Posterior vena cava (tissue), 2 donors: Measurements from ENCODE around the gene COL5A3. TPM values are rescaled to one million over a fixed set of nuclear protein-coding genes. Genes with fewer than 3 reads are reported as not detected.

Experiments
- DNase-seq: peaks from one replicate; pipeline ENCODE4 v3.0.0-alpha.2; 2020; ENCODE audit warnings: low spot score
- intact Hi-C, 2 donors: fragments of 100-400 bp; cut with DNase I; formaldehyde crosslinking; loops; one replicate each; pipeline versions ENCODE4 v1.14.1 to v1.14.2; 2022 to 2023
- total RNA-seq, 2 donors: library from RNA; stranded (reverse); fragmentation: NEBNext Ultra II Directional; extraction: Animal tissue kit (Norgen Biotek cat#: 25700); gene quantifications; one replicate each; pipeline ENCODE4 v1.2.1, GENCODE V29; 2021
- donor health status: DM: yes; HTN: yes; CAD: no.
- donor health status: DM: yes; HTN: yes; CAD: no.

COL5A3 gene
- total RNA-seq, 2 donors from 2014 or later = 10.7 to 23.4 TPM

DNA sequence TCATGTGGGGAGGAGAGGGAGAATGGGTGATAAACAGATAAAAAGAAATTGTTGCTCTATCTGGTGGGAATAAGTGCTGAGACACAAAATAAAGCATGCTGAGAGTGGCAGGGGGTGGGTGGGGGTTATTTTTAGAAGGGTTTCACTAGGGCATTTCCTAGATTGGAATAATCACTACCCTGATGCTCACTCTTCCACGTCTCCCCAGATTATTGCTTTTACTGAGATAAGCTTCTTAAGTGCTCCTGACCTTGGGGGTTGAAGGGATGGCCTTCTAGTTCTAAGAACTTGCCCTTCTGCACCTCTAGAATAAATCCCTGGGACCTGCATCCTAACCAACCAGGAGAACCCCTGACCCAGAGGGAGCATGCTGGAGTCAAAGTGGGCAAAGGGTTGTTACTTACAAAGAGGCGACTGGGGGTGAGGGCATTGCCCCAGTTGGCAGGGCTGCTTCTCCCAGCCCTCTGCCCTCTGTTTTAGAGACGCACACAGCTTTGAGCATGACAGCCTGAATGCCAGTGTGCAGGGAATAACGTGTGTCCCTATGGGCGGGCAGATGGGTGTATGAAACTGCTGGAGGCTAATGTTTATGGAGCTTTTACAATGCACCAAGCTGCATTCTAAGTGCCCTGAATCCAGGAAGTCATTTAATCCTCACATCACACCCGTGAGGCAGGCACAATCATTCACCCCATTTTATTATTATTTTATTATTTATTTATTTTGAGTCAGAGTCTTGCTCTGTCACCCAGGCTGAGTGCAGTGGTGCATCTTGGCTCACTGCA is 3.7 kb upstream of the COL5A3 start:
- intact Hi-C loops = no loop called here
- DNase-seq = no peak

DNA sequence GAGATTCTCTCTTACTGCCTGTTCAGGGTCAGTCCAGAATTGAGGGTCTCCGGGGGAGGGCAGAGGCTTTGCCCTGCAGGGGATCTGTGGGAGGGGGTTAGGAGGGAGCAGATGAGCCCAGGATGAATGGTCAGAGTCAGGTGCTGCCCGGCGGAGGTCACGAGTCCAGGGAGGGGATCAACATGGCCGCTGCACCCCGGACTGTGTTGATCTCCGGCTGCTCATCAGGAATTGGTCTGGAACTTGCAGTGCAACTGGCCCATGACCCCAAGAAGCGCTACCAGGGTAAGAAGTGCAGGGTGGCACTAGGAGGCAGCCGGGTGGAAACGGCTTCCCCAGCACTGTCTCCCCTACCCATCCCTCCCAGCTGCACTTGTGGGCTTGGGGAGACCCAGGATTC is 3.0 kb upstream of the COL5A3 start, which contains the start of gene RDH8:
Gene RDH8 (plus strand): TSS at position 168 of the 400 bp plus-strand sequence. CDS start 15 bp downstream, at position 183.
- intact Hi-C loops = no loop called here
- no peak for DNase-seq

DNA sequence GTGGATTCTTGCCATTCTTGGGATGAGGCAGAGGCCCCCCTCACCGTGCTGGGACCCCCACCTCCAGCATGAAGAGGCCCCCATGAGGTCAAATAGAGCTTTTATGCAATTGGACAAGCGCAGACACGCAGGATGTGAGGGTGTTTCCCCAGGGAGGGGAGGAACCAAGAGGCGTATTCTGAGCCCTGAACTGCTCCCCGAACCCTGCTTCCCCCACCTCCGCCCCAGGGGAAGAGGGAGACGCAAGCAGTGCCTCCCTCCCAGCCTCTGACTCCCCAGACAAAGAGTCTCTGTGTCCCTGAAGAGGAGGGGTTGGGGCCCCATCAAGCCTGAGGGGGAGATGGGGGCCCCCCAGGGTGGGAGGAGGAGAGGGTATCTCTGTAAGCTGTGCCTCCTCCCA is 1.7 kb upstream of the COL5A3 start:
- intact Hi-C loops = no loop called here

DNA sequence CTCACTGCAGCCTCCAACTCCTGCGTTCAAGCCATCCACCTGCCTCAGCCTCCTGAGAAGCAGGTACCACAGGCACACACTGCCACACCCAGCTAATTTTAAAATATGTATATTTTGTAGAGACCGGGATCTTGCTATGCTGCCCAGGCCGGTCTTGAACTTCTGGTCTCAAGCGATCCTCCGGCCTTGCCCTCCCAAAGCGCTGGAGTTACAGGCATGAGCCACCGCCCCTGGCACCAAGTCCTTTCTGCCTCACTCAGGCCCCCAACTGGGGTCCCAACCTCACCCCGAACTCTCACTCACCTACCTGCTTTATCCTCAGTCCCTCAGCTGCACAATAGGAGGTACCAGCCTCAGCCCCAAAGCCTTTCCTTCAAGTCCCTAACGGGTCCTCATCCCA is 635 bp upstream of the COL5A3 start:
- intact Hi-C loops = no loop called here
- DNase-seq = no peak

More for the DNA sequence above, 1.7 kb upstream of the COL5A3 start:
- no peak for DNase-seq

DNA sequence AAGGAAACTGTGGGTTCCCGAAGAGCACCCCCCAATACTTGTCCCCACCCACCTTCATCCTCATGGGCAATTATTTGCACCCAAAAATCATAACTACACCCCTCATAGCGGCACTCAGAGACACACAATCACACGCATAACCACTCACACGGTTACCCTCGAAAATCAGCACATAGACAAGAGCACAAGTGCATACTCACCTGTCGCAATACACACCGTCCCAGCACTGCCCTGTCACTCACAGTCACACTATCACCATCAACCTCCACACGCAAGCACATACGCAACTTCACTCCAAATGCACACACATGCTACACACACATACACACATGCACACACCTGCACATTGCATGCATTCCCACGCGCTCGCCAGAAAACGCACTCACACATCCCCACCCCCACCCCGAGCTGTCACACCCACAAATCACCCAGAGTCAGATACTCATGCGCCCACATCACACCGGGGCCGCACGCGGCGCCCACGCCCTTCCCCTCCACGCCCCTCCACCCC is 535 bp downstream of the COL5A3 start:
- intact Hi-C loops = no loop called here
- no peak for DNase-seq

DNA sequence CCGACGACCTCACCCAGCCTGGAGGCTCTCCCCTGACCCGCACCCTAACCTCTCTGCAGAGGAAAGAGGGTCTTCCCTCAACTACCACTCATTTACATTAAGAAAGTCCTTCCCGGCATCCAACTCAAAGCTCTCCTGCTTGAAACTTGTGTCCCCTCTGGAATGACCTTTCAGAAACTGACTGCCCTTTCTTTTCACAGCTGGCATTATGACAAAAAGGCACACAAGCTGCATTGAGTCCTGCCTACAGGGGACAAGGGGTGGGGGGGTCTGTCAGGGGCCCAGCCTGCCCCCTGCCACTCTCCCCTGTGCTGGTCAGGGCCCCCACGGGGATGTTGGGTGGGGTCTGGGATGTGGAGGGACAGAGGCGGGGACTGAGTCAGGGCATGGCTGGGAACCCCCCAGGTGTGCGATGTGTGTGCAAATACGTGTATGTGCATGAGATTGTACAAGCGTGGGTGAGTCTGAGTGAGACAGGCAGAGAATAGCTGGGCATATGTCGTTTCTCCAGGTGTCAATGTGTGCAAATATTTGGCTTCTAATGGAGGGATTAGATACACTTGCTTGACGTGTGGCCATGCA is 2.0 kb downstream of the COL5A3 start:
- no peak for DNase-seq
- intact Hi-C loops = no loop called here

DNA sequence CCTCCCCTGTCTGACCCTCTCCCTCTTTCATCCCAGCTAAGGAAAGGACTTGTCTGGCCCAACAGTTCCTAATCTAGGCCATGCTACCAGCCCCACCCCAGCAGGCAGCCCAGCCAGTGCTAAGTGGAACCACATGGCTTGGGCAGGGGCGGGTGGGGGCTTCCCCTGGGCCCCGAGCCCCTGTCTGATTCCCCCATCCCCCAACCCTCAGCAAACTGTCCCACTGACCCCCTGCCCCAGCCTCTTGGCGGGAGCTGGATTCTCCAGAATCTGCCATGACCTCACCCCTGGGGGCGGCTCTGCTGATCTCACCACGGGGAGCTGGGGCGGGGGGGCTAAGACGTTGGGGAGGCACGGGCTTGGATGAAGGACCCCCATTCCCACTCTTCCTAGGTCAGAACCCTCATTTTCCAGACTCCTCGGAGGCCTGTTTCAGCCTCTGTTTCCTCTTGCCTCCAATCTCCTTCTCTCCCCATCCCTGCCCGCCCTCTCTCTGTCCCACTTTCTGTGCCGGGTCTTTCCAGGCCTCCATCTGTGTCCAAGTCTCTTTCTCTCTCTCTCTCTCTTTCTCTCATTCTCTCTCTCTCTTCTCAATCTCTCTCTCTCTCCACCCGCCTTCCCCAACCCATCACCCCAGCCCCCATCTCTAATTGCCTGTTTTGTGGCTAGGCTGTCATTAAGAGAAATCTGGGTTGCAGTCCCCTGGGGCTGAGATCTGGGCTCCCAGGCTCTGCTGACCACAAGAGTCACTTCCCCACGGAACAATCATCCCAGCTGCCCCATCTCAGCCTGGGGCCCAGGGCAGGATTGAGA is 2.7 kb downstream of the COL5A3 start:
- intact Hi-C loops = no loop called here

DNA sequence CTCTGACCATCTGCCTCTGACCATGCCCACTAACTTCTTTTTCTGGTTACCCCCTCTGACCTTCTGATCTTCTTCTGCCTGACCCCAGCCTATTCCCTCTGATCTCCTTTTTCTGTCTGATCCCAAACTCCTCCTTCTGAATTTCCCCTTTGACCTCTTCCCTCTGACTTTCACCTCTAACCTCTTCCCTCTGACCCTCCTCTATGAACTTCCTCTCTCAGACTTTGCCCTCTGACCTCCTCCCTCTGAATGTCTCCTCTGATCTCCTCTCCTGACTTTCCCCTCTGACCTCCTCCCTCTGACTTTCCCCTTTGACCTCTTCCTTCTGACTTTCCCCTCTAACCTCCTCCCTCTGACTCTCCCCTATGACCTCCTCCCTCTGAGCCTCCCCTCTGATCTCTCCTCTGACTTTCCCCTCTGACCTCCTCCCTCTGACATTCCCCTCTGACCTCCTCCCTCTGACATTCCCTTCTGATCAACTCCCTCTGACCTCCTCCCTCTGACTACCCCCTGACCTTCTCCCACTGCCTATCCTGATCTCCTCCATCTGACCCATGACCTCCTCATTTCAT is 3.5 kb downstream of the COL5A3 start:
- DNase-seq = no peak
- intact Hi-C loops = no loop called here

More for the DNA sequence above, 2.7 kb downstream of the COL5A3 start:
- peak; percentile 86 for DNase-seq

DNA sequence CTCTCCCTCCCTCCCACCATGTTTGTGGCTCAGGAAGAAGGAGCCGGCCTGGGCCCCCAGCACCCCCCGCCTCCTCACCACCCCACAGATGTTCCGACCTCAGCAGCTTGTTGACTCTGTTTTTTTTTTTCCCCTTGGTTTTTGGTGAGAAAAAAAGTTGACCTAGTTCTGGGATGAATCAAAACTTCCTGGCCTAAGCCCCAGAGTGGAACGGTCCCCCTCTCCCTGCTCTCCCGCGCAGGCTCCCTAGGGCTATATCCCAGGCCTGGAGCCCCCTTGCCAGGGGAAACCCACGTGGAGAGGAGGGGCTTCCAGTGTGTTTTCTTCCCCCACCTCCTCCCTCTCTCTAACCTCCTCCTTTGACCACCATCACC is 4.0 kb downstream of the COL5A3 start:
- no peak for DNase-seq
- intact Hi-C loops = no loop called here

DNA sequence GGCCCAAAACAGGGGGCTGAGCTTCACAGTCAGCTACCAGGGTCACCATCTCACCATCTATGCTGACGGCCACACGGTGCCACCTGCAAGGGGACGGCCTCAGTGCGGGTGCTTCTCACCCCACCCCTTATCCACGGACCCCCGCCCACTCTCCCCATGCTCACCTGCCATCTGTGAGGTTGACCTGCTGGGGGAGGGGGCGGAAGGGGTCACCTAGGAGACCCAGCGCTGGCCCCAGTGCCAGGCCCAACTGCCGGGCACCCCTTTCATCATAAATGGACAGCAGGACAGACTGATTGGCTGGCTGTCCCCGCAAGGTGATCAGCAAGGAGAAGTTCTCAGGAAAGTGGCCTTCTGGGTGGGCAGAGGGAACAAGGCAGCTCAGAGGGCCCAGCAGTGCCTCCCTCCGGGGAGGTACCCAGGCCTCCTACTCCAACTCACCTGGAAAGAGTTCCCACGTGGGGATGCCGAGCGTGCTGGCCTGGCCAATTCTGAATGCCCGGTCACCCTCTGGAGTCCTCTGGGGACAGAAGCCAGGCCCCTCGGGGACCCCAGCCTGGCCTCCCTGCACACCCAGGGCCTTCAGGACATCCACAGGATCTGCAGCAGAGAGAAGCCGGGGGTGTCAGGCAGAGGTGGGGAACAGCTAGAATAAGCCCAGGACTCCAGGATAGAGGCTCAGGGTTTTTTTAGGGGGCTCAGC is 4.5 kb downstream of the COL5A3 start:
- intact Hi-C loops = no loop called here
- no peak for DNase-seq

DNA sequence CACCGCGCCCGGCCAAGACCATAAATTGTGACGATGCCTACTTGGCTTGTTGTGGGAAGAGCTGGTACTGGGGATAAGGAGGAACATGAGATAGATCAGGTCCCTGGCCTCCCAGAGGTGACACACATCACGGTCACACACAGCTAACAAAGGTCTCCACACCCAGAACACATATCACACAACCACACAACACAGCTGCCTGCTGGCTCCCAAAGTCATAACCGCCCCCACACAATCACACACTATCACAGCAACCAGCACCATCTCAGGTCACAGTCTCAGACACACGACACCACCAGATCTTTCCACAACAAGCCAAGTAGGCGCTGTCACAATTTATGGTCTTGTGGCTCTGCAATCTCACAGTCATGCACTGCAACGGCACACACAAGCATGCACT is 5.7 kb downstream of the COL5A3 start:
- intact Hi-C loops = loop anchor here in 1 of 2 donors (5.0 kb wide), 1 partner anchor 72 kb away; no protein-coding TSS in a partner anchor
- DNase-seq = no peak

DNA sequence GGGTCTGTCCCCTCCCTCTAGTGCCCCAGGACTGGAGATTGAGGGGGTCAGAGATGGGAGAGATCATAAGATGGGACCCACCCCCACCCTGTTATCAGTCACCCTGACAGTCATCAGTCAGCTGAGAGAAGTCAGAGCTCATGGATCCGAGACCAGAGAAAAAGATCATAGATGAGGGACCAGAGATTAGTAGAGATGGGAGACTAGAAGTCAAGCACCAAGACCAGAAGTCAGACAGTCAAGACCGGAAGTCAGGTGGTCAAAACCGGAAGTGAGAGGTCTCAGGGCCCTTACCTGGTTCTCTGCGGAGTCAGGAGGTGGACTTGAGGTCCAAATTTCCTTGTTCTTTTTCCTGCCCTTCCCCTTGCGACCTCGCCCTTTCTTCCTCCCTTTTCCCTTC is 7.0 kb downstream of the COL5A3 start:
- intact Hi-C loops = loop anchor here in 1 of 2 donors (5.0 kb wide), 1 partner anchor 71 kb away; no protein-coding TSS in a partner anchor
- no peak for DNase-seq

DNA sequence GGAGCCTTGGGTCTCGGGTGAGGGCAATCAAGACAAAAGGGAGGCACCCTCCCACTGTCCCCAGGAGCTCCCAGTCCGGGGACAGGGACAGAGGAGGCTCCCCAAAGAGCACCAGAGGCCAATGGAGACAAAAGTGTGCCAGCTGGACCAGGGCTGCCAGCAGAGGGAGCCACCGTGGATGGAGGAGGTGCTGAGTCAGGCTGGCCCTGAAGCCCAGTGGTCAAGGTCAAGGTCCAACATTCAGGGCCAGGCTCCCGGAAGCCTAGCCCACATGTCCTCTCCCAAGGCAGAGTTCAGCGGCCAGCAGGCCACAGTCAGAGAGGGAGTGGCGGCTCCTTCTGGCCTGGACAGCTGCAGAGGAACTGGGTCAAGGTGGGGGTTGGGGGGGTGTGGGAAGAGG is 8.4 kb downstream of the COL5A3 start:
- intact Hi-C loops = loop anchor here in 1 of 2 donors (5.0 kb wide), 1 partner anchor 70 kb away; no protein-coding TSS in a partner anchor
- peak; percentile 86 for DNase-seq

DNA sequence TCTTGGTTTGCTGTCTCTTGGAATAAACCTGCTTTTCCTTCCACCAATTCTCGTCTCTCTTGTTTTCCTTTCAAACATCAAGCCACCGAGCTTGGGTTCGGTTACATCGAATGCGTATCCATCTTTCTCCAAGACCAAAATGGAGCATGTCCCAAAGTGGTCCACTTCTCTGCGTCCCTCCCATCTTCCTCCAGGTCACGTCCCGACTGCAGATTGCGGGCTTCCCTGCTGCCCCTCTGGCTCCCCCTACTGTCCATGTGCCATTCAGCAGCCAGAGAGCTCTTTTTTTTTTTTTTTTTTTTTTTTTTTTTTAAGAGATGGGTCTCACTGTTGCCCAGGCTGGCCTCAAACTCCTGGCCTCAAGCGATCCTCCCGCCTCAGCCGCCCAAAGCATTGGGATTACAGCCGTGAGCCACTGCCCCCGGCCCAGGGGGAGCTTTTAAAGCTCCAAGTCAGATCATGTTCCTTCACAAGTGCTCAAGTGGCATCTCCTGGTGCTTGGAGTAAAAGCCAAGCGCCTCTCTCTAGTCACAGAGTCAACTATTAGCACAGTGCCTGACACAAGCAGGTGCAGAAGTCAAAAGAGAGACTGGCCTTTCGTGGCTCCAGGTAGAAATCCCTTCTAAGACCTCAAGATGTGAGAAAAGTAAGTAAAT is 10.0 kb downstream of the COL5A3 start:
- DNase-seq = peak; percentile 89
- intact Hi-C loops = loop anchor here in 1 of 2 donors (5.0 kb wide), 1 partner anchor 68 kb away; no protein-coding TSS in a partner anchor

DNA sequence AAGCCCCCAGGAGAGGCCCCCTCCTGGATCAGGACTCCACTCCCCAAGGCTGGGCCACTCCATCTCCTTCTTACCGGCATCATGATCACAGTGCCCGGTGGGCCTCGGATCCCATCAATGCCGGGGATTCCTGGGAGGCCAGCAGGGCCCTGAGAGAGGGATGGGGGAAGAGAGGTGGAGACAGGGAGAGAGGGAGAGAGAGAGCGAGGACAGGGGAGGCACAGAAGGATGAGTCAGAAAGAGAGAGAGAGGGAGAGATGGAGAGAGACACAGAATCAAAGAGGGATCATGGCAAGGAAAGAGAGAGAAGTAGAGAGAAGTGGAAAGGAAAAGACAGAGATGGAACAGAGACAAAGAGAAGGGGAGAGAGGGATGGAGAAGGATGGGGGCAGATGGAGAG is 13.8 kb downstream of the COL5A3 start:
- no peak for DNase-seq
- intact Hi-C loops = no loop called here

DNA sequence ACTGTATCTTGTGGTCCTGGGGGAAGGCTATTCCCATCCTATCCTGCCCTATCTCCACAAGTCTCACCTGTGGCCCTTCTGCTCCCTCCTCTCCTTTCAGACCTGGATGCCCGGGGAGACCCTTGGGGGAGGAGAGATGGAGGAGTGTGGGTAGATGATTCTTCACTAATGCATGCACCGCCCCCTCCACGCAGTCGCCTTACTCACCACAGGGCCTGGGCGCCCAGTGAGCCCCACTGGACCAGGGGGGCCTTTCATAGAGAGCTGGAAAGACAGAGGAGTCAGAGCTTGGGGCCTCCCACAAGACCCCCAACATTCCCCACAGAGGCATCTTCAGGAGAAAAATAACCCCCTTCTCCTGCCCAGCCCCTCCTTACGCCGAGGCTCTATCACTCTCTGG is 14.3 kb downstream of the COL5A3 start:
- intact Hi-C loops = no loop called here

DNA sequence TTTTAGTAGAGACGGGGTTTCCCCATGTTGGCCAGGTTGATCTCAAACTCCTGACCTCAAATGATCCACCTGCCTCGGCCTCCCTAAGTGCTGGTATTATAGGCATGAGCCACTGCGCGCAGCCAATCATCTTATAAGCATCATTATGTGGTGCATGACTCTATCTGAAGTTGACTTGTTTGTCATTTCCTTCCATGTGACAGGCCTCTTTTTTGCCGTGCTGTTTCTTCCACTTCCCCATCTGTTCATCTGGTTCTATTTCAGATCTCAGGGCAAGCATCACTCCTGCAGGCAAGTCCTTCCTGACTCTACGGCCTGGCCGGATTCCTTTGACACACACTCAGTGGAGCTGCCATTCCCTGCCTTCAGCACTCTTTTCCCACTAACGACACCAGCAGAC is 15.2 kb downstream of the COL5A3 start:
- no peak for DNase-seq

More for the DNA sequence above, 14.3 kb downstream of the COL5A3 start:
- no peak for DNase-seq

More for the DNA sequence above, 15.2 kb downstream of the COL5A3 start:
- intact Hi-C loops = no loop called here
